HG03025 (cell line): Measurements from ENCODE around the gene PCED1A.
"Not testable (repeated sequence)": the region's sequence is repeated elsewhere in the genome, so short reads cannot be mapped to it uniquely, and the experiment has no call there.

ENCODE experiments used
- ATAC-seq: cut with Tn5 transposase; IDR thresholded peaks from one replicate; pipeline ENCODE4 v1.9.1; 2021; ENCODE audit warnings: mild to moderate bottlenecking, moderate library complexity; ENCODE audit not compliant: unreplicated experiment, low FRiP score

Gene PCED1A

GRCh38 chr20:2807929-2808328 is 32.5 kb downstream of the PCED1A start:
- not testable (repeated sequence) for ATAC-seq

GRCh38 chr20:2807019-2807418 is 33.4 kb downstream of the PCED1A start:
- ATAC-seq: no peak

GRCh38 chr20:2806351-2806701 is 34.1 kb downstream of the PCED1A start:
- no peak for ATAC-seq

- no peak for ATAC-seq
These were observed 34.6 kb downstream of the PCED1A start for GRCh38 chr20:2805689-2806350.

- ATAC-seq: no peak
These were observed 35.4 kb downstream of the PCED1A start for GRCh38 chr20:2804852-2805688.

- no peak for ATAC-seq
These were observed 36.2 kb downstream of the PCED1A start for GRCh38 chr20:2804041-2804828.

GRCh38 chr20:2801286-2801728 is 39.1 kb downstream of the PCED1A start:
- ATAC-seq: no peak

- ATAC-seq: no peak
These were observed 39.8 kb downstream of the PCED1A start, which contains the start of gene CPXM1 for GRCh38 chr20:2800521-2801285. Gene CPXM1 (minus strand): TSS chr20:2800627. CDS start chr20:2800572, 55 bp downstream.

- ATAC-seq: no peak
These were observed 40.6 kb downstream of the PCED1A start for GRCh38 chr20:2799688-2800520.

- ATAC-seq: no peak
These were observed 41.2 kb downstream of the PCED1A start for GRCh38 chr20:2799271-2799670.

GRCh38 chr20:2798814-2799213 is 41.6 kb downstream of the PCED1A start:
- no peak for ATAC-seq

- no peak for ATAC-seq
These were observed 42.2 kb downstream of the PCED1A start for GRCh38 chr20:2798095-2798805.

- ATAC-seq: no peak
These were observed 43.1 kb downstream of the PCED1A start for GRCh38 chr20:2797136-2797983.

- no peak for ATAC-seq
These were observed 44.3 kb downstream of the PCED1A start for GRCh38 chr20:2796011-2796660.

GRCh38 chr20:2795451-2795850 is 45.0 kb downstream of the PCED1A start:
- ATAC-seq: no peak

- no peak for ATAC-seq
These were observed 45.5 kb downstream of the PCED1A start for GRCh38 chr20:2794866-2795447.

GRCh38 chr20:2794202-2794748 is 46.2 kb downstream of the PCED1A start:
- ATAC-seq: no peak
